Peyer's patch (tissue), 4 donors: Measurements from ENCODE around the gene NBDY.
A peak's percentile ranks its signal among the peaks of the same experiment; 100 is the strongest.

Experiments used
- CTCF ChIP-seq, 6 experiments: fragments of 450-650 bp in 4 of 6; fragments of 200-600 bp in 2 of 6; sonication (generic) in 1 of 6; IDR thresholded peaks; one replicate each; pipeline ENCODE4 v1.5.1; 2017 to 2019; ENCODE audit warnings: antibody characterized with exemption in 6 of 6, mild to moderate bottlenecking in 3 of 6, moderate library complexity in 1 of 6
- POLR2A ChIP-seq, 2 donors: fragments of 450-650 bp; IDR thresholded peaks; one replicate each; pipeline ENCODE4 v1.5.1; 2017; ENCODE audit warnings: antibody characterized with exemption in 2 of 2, mild to moderate bottlenecking in 2 of 2, moderate library complexity in 2 of 2

GRCh38 chrX:56729152-56729850 lies at the start of gene NBDY:
- TF ChIP-seq CTCF (IDR thresholded peaks at IDR 0.05): no peak
- peak in 1 of 2 donors; percentile 18 for TF ChIP-seq POLR2A (IDR thresholded peaks at IDR 0.05)
